Measurements from ENCODE around the gene NDUFB11. TPM values are rescaled to one million over a fixed set of nuclear protein-coding genes. Genes with fewer than 3 reads are reported as not detected.

Gene NDUFB11
- polyA plus RNA-seq (ENCODE audit: insufficient read length in 3 of 3): 100 to 1,000 TPM in 1 of 3 donors, 10 to 100 TPM in 2; 90.7 to 104 (median 96.9) TPM

DNA sequence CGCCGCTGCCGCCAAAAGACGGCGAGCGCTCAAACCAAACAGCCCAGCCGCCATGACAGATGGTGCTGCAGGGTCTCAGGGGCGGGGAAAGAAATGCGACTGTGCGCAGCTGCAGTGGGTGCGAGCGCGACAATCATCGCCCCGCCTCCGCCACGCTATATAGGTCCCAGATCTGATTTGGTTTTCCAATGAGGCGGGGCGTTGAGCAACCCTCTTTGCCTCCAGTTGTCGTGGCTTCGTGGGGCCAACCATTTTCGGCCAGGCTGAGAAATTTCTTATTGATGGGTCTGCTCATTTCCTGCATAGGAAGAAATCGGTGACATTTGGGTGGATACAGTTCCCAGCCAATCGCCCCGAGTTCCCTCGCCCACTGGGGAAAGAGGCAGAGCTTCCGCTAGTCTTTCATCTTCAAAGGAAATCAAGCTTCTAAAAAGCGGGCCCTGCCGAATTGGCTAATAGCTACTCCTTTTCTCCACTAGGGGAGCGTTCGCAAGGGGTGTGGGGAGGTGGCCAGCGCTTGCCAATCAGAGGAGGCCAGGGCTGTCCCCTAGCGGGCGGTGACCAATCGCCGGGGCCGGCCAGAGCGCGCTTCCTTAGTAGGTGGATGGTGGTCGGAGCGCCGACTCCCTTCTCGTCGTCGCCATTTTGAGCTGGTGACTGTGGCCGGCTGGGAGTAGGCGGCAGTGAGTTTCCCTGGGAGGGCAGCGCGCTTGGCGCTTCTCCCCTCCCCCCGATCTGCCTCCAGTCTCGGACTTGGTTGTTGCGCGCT, at the start of gene NDUFB11, which contains the start of gene RBM10:
Gene NDUFB11 (minus strand): TSS at position 77 of the 769 bp plus-strand sequence. CDS start 23 bp downstream, at position 54.
Gene RBM10 (plus strand): TSS at position 596 of the 769 bp plus-strand sequence. CDS start 2,261 bp downstream, outside the sequence.
- DNase-seq (ENCODE audit: low read depth in 3 of 3, low spot score in 2 of 3): peak; percentile 61 to 81 (median 77)

DNA sequence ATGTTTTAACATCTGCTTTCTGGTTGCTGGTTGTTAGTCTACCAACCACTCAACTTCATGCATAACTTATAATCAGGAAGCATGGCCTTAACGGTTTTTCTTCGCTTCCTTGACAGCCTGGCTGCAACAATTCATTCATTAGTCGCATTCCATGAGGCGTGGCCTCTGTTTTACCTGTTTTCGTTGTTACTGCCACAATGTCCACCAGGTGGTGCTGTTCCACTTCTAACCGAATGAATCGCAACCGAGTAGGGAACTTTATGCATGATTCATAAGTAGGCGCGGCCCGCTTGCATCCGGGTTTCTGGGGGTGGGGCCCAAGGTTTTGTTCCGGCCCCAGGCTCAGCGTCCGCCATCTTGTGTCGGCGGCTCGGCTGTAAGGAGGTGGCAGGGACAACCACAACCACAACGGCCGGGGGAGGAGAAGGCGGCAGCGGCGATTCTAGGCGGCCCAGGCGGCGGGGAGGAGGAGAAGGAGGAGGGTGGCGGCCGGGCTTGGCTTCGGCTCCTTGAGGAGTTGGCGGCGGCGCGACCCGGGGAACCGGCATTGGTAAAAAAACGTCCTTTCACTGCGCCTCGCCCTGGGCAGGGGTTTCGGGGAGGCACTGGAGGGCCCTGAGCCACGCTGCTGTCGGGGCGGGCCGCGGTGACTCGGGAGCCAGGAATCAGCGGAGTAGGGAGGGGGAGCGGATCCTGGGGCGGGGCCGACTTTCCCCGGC, 49.1 kb upstream of the NDUFB11 start, which contains the start of gene UBA1:
Gene UBA1 (plus strand): TSS at position 355 of the 719 bp plus-strand sequence. CDS start 4,974 bp downstream, outside the sequence.
- DNase-seq (ENCODE audit: low read depth in 3 of 3, low spot score in 2 of 3): peak; percentile 84 to 89 (median 88)

DNA sequence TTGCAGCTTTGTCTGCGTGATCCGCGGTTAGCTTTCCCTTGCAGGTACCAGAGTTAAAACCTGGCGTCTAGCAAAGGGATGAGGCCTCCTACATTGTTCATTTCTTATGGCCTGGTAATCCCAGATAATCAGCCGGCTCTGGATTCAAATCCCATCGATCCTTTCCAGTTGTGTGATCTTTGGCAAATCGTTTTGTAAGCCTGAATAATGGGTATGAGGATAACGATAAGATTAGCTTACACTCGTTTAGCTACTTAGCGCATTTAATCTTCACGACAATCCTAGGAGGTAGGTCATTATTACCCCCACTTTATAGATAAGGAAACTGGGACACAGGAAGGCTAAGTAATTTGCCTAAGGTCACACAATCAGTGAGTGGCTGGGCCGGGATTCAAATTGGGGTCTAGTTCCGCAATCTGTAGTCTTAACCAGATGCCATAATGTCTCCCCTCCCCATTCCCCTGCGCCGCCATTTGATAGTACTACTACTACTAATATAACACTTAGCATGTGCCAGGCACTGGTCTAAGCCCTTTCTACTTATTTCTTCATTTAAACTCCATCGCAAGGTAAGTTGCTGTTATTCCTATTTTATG, 47.4 kb upstream of the NDUFB11 start:
- no peak for DNase-seq (ENCODE audit: low read depth in 3 of 3, low spot score in 2 of 3)

DNA sequence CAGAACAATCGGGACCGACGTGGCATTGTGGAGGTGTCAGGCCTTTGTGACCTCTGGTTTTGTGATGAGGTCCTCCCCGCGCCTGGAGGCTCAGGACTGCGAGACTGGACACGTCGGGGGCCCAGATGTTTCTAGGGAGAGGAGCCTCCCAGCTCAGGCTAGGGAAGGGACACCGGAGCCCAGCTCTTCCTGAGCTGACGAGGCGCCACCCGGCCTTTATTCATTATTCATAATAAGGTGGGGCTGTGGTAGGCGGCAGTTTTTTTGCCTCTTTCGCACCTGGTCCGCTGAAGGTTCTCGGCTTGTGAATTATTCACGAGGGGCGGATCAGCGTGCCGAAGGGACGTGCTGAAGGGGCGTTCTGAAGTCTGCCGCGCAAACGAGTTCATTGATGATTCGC, 46.8 kb upstream of the NDUFB11 start:
- no peak for DNase-seq (ENCODE audit: low read depth in 3 of 3, low spot score in 2 of 3)

DNA sequence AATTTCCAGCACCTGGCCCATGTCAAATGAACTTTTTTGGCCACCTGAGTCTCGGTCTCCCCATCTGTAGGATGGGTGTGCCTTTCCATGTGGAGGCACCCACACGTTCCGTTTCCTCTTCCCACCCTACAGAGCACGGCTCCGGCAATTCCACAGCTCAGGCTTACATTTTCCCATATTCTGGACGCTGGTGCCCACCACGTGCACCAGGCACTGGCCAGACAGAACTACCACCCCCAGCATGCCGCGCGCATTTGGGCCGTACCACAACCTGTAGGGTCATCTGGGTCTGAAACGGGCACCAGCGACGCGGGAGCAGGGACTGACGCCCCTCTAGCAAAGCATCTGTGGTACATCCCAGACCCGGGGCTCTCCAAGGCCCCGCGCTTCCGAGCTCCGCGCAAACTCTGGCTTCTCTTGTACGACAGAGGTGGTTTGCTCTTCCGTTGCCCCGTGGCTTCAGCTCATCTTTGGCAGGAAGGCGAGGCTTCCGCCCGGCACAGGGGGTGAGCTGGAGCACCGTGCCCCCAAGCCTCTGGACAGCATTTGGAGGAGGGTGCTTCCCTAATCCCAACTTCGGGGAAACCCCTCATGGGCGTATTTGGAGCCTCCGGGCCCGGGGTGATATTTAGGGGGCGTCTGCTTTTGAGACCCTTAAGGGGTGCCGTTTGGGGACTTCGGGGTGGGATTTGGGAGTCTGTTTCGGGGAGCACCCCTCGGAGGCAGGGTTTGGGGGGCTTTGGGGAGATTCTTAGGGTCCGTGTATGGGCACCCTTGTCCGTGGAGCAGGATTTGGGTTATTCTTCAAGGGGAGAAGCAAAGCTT, 46.2 kb upstream of the NDUFB11 start:
- peak in 2 of 3 donors; percentile 60 to 75 for DNase-seq (ENCODE audit: low read depth in 3 of 3, low spot score in 2 of 3)

DNA sequence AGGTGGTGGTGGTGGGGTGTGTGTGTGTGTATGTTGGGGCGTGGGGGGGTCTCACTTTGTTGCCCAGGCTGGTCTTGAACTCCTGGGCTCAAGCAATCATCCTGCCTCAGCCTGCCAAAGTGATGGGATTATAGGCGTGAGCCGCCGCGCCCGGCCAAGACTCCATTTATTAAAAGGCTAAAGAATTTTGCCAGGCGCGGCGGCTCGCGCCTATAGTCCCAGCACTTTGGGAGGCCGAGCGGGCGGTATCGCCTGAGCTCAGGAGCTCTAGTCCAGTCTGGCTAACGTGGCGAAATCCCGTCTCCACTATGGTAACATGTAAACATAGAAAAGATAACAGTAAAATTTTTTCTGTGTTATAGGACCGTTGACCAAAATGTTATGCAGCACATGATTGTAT, 45.4 kb upstream of the NDUFB11 start:
- no peak for DNase-seq (ENCODE audit: low read depth in 3 of 3, low spot score in 2 of 3)

DNA sequence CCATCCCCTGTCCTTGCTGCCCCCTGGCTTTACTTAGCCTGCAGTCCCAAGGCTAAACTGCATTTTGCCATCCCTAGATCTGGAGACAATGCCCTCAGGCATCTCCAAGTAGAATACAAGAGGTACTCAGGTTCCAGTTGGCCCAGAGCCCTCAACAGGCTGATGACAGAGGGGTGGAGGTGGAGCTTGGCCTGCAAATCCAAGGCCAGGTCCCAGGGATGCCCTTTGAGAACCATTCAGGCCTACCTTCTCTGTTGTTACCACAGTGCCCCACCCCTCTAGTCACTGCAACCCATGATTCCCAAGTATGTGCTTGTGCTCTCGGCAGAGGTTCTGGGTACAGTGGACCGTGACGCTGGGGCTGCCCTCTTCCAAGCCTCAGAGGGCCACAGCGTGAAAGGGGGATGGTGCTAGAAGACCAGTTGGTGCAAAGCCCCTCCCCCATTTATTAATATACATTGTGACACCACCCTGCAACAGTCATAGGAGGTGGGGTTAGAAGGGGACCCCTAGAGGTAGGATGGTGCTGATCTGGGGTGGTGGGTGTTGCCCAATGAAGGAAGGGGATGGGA, 42.7 kb upstream of the NDUFB11 start:
- no peak for DNase-seq (ENCODE audit: low read depth in 3 of 3, low spot score in 2 of 3)

DNA sequence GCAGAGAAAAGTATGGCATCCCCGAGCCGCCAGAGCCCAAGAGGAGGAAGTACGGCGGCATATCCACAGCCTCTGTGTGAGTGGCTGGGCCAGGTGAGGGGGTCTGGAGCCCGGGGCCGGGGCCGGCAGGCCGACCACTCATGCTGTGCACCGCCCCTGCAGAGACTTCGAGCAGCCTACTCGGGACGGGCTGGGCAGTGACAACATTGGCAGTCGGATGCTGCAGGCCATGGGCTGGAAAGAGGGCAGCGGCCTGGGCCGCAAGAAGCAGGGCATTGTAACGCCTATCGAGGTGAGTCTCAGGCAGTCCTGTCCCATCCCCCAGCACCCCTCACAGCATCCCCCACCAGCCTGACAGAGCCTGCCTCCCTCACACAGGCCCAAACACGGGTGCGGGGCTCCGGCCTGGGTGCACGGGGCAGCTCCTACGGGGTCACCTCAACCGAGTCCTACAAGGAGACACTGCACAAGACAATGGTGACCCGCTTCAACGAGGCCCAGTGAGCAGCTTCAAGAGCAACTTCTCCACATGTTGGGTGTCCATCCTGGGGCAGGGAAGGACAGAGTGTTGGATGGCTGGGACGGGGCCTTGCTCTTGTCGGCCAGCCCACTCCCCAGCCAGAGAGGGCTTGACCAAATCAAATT, 41.7 kb upstream of the NDUFB11 start:
- DNase-seq (ENCODE audit: low read depth in 3 of 3, low spot score in 2 of 3): no peak

DNA sequence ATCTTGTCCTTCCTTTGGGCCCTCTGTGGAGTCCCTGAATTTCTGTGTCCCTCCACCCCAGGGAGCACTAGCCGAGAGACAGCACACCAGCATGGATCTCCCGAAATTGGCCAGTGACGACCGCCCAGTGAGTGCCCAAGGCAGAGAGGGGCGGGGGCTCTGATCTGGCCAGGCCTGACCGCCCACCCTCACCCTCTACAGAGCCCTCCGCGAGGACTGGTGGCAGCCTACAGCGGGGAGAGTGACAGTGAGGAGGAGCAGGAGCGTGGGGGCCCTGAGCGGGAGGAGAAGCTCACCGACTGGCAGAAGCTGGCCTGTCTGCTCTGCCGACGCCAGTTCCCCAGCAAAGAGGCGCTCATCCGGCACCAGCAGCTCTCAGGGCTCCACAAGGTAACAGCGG, 40.7 kb upstream of the NDUFB11 start:
- DNase-seq (ENCODE audit: low read depth in 3 of 3, low spot score in 2 of 3): no peak

DNA sequence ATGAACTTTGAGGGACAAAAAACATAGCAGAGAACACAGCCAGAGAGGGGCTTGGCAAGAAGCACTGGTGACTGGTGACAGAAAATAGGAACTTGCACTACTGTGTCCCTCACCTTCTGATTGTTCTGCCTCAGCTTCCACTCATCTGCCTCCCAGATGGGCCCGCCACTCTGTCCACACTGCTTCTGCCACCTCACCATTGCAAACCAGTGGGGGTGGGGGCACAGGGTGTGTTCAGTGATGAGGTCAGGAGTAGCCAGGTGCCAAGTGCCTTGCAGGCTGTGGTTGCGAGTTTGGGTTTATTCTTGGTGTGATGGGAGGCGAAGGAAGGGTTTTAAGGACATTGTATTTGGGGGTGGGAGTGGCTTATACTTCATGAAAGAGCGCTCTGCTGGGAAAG, 40.0 kb upstream of the NDUFB11 start:
- DNase-seq (ENCODE audit: low read depth in 3 of 3, low spot score in 2 of 3): no peak

DNA sequence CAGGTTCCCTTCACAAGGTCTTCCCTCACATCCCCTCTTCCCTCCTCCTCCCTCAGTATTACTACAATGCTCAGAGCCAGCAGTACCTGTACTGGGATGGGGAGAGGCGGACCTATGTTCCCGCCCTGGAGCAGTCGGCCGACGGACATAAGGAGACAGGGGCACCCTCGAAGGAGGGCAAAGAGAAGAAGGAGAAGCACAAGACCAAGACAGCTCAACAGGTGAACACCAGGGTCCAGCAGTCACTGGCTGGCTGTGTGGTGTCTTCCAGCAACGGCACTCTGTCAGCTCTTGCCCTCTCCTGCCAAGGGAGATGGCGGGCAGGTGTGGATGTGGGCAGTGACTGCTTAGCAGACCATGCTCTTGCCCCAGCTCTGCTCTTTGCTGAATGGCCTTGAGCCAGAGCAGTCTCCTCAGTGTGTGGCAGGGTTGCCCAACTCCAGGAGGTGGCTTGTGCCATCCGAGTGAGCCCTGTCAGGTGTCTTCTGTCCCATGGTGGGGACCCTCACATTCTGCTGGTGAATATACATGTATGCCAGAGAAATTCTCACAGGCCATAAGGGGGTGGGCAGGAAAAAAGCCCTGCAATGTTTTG, 37.7 kb upstream of the NDUFB11 start:
- no peak for DNase-seq (ENCODE audit: low read depth in 3 of 3, low spot score in 2 of 3)

DNA sequence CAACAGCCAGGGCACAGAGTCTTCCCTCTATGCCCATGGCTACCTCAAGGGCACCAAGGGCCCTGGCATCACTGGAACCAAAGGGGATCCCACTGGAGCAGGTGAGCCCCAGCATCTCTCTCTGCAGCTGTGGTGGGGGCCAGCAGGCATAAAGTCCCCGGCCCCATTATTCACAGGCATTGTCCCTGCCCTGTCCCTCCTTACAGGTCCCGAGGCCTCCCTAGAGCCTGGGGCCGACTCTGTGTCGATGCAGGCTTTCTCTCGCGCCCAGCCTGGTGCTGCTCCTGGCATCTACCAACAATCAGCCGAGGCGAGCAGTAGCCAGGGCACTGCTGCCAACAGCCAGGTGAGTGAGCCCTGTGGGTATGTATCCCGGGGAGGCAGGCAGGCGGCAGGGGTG, 36.8 kb upstream of the NDUFB11 start:
- DNase-seq (ENCODE audit: low read depth in 3 of 3, low spot score in 2 of 3): no peak

DNA sequence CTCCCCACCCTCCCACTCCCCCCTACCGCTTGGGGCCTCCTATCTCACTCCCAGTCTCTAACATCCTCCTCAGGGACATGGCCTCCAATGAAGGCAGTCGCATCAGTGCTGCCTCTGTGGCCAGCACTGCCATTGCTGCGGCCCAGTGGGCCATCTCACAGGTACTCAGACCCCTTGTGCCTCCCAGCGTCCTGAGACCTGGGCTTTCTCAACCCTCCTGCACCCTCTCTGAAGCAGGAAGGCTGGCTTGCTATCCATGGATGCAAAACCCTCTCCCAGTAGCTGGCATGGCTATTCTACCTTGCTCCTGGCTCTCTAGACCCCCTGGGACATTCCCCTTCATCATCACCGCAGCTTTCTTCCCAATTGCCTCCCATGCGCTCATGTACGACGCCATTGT, 35.8 kb upstream of the NDUFB11 start:
- DNase-seq (ENCODE audit: low read depth in 3 of 3, low spot score in 2 of 3): no peak

DNA sequence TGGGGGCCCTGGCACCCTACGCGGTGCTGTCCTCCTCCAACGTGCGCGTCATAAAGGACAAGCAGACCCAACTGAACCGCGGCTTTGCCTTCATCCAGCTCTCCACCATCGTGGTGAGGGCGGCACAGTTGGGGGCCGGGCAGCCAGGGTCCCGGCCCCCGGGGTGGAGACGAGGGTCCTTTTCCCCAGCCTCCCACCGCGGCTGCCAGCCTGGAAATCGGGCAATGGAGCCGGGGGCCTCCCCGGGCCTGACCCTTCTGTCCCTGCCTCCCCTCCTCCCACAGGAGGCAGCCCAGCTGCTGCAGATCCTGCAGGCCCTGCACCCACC, 35.4 kb upstream of the NDUFB11 start:
- no peak for DNase-seq (ENCODE audit: low read depth in 3 of 3, low spot score in 2 of 3)

DNA sequence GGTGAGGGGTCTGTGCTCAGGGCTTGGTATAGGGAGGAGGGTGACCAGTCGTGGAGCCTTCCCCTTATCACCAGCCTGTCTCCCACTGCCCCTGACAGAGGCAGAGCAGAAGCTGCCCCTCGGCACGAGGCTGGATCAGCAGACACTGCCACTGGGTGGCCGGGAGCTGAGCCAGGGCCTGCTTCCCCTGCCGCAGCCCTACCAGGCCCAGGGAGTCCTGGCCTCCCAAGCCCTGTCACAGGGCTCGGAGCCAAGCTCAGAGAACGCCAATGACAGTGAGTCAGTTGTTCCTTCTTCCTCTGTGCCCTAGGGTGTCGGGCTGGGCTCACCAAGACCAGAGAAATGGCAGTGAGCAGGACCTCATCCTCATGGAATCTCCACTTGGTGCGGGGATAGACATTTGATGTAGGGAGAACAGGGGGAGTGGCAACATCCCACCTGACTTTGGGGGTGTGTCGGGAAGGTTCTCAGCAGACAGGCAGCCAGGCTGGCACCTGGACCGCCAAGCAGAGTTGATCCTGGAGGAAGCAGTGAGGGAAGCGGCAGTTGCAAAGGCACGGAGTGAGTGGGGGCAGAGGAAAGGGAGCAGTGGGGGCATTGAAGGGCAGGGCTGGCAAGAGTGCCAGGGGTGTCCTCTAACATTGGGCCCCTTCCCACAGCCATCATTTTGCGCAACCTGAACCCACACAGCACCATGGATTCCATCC, 34.9 kb upstream of the NDUFB11 start:
- DNase-seq (ENCODE audit: low read depth in 3 of 3, low spot score in 2 of 3): no peak

DNA sequence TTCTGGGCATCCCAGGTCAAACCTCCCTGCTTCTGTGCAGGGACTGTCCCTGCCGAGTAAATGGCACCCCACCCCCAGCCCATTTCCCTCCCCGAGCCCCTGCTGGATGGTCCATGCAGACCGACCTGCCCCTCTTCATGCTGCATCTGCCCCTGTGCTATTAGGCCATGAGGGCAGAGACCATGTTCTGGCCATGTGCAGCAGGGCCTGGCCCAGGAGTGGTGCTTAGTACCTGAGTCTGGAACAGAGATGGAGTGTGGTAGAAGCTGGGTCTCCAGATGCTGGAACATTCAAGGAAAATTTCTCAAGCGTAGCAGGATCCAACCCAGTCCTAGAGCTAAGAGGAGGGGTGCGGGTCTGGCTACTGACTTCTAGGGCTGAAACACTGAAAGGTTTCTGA, 33.8 kb upstream of the NDUFB11 start:
- DNase-seq (ENCODE audit: low read depth in 3 of 3, low spot score in 2 of 3): no peak

DNA sequence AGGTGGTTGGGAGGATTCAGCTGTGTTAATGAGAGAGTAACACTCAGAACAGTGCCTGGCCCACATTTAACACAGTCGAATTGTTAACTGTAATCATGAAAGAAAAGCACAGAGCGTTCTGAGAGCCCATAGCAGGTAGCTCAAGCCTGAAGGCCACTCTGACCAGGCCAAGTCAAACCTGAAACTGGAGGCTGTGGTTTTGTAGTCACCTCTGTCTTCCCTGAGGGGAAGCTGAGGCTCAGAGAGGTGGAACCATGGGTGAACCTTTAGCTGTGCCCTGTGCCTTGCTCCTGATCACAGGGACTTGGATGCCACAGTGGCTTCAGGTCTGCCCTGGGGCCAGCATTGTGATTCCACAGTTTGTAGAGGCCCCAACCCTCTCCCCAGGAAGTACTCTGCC, 32.6 kb upstream of the NDUFB11 start:
- no peak for DNase-seq (ENCODE audit: low read depth in 3 of 3, low spot score in 2 of 3)

DNA sequence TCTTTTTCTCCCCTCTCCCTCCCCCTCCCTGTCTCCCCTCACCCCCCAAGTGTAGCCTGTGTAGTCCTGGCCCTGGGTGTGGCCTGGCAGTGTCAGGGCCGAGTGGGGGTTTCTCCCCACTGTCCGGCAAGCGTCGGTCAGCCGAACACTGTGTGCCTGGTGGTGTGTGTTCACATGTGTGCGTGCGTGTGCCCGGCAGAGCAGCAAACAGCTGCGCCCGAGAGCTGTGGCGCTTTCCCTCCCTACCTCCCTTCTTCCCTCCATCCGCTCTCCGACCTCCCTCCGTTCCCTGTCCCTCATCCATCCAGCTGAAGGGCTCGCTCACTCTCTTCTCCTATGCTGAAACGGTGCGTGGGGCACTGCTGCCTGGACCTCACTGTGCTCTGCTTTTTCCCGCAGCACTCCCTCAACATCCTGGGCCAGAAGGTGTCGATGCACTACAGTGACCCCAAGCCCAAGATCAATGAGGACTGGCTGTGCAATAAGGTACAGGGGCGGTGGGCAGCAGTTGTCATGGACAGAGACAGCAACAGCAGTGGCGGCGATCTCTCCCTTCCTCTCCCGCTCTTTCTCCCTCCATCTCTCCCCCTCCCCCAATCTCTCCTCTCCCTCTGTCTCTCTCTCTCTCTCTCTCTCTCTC, 31.7 kb upstream of the NDUFB11 start:
- DNase-seq (ENCODE audit: low read depth in 3 of 3, low spot score in 2 of 3): no peak
